KMS-11 (cell line): ENCODE results near the gene CTNND1.

ENCODE experiments used
- H2AFZ ChIP-seq: fragments of 200-600 bp; sonication (generic); 2 replicates; pipeline ENCODE4 v1.6.1; 2016; ENCODE audit warnings: antibody characterized with exemption, mixed run types, low read depth
- H3K27ac ChIP-seq: fragments of 200-600 bp; sonication (generic); 2 replicates; pipeline ENCODE4 v1.6.1; 2016; ENCODE audit warnings: mild to moderate bottlenecking, mixed run types
- H3K27me3 ChIP-seq: fragments of 200-600 bp; sonication (generic); 2 replicates; pipeline ENCODE4 v1.6.1; 2017; ENCODE audit warnings: mild to moderate bottlenecking, low read depth, mixed run types, moderate library complexity; ENCODE audit not compliant: insufficient read depth
- H3K36me3 ChIP-seq: fragments of 200-600 bp; sonication (generic); 2 replicates; pipeline ENCODE4 v1.6.1; 2017; ENCODE audit warnings: mild to moderate bottlenecking, mixed run types; ENCODE audit not compliant: insufficient read depth
- H3K4me1 ChIP-seq: fragments of 200-600 bp; sonication (generic); 2 replicates; pipeline ENCODE4 v1.6.1; 2016; ENCODE audit warnings: mild to moderate bottlenecking, low read depth, mixed run types; ENCODE audit not compliant: poor library complexity, severe bottlenecking
- H3K4me2 ChIP-seq: fragments of 200-600 bp; sonication (generic); 2 replicates; pipeline ENCODE4 v1.7.0; 2016; ENCODE audit warnings: mild to moderate bottlenecking, mixed run types
- H3K4me3 ChIP-seq: fragments of 200-600 bp; sonication (generic); IDR thresholded peaks from 2 replicates; pipeline ENCODE4 v1.6.1; 2017; ENCODE audit warnings: low read depth, low read length, mixed read lengths; ENCODE audit not compliant: insufficient read depth
- H3K79me2 ChIP-seq: fragments of 200-600 bp; sonication (generic); 2 replicates; pipeline ENCODE4 v1.6.1; 2016; ENCODE audit warnings: low read depth, mixed run types; ENCODE audit not compliant: insufficient read depth
- H3K9ac ChIP-seq: fragments of 200-600 bp; sonication (generic); 2 replicates; pipeline ENCODE4 v1.6.1; 2016; ENCODE audit warnings: mild to moderate bottlenecking, mixed run types
- H4K20me1 ChIP-seq: fragments of 200-600 bp; sonication (generic); 2 replicates; pipeline ENCODE4 v1.6.1; 2016; ENCODE audit warnings: mild to moderate bottlenecking, mixed run types; ENCODE audit not compliant: insufficient read depth
- TF ChIP-seq, protein P1 (sequence below): fragments of 200-600 bp; sonication (generic); conservative IDR thresholded peaks from 2 replicates; pipeline ENCODE4 v1.6.1; 2017; ENCODE audit warnings: low read depth, mild to moderate bottlenecking, antibody characterized with exemption, low read length, moderate library complexity, mixed read lengths

Gene CTNND1

DNA sequence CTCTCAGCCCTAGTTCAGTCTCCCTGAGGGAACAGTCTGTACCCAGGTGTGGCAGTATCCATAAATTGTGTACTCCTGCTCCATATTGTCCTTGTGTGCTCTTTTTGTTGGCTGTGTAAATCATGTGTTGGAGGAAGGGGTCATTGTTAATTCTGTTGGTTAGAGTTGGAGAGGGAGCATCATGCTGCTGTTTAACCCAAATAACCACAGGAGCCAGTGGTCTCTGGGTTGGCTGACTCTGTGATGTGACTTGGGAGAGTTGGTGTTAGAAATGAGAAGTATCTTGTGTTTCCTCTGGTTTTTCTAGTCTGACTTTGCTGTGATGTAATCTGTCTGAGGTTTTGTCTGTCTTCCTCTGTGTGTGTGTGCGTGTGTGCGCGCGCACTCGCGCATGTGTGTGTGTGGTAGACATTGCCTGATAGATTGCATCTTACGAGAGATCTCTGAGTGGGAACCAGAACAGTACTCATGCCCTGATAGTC, 30.5 kb downstream of the CTNND1 start:
- Histone ChIP-seq H3K36me3 (no peaks in the 10 kb centered on the region), H3K4me3 (no peak overlapping the region), H3K79me2 (no peaks in the 10 kb centered on the region), H3K4me2 (no peak overlapping the region), H3K27me3 (no peaks in the 10 kb centered on the region), H3K4me1 (peaks cover 12% of the 10 kb centered on the region), H3K9ac (no peak overlapping the region), H2AFZ (no peak overlapping the region), H4K20me1 (no peaks in the 10 kb centered on the region), H3K27ac (no peak overlapping the region)
- TF ChIP-seq, protein P1, sequence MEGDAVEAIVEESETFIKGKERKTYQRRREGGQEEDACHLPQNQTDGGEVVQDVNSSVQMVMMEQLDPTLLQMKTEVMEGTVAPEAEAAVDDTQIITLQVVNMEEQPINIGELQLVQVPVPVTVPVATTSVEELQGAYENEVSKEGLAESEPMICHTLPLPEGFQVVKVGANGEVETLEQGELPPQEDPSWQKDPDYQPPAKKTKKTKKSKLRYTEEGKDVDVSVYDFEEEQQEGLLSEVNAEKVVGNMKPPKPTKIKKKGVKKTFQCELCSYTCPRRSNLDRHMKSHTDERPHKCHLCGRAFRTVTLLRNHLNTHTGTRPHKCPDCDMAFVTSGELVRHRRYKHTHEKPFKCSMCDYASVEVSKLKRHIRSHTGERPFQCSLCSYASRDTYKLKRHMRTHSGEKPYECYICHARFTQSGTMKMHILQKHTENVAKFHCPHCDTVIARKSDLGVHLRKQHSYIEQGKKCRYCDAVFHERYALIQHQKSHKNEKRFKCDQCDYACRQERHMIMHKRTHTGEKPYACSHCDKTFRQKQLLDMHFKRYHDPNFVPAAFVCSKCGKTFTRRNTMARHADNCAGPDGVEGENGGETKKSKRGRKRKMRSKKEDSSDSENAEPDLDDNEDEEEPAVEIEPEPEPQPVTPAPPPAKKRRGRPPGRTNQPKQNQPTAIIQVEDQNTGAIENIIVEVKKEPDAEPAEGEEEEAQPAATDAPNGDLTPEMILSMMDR = no peak

DNA sequence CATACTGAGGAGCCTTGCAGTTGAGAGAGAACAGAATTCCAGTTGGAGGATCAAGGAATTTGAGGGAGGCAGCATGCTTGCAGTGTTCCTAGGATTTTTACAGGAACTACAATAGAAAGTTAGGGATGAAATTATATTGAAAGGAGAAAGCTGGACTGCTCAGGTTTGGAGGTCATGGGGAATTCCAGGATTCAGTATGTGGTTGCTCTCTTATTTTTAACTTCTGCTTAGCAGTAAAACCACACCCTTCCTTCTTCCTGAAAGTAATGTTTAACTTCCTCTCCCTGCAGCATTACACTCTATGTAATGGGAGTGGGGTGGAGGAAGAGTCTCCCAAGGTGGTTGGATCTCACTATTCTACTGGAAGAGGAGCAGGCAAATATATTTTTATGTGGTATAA, 31.3 kb downstream of the CTNND1 start:
- peak overlapping the region; percentile 21; the same call in 1 of the 2 replicates for H3K4me2 ChIP-seq
- no peak overlapping the region for H3K27ac ChIP-seq
- no peak overlapping the region for H2AFZ ChIP-seq

DNA sequence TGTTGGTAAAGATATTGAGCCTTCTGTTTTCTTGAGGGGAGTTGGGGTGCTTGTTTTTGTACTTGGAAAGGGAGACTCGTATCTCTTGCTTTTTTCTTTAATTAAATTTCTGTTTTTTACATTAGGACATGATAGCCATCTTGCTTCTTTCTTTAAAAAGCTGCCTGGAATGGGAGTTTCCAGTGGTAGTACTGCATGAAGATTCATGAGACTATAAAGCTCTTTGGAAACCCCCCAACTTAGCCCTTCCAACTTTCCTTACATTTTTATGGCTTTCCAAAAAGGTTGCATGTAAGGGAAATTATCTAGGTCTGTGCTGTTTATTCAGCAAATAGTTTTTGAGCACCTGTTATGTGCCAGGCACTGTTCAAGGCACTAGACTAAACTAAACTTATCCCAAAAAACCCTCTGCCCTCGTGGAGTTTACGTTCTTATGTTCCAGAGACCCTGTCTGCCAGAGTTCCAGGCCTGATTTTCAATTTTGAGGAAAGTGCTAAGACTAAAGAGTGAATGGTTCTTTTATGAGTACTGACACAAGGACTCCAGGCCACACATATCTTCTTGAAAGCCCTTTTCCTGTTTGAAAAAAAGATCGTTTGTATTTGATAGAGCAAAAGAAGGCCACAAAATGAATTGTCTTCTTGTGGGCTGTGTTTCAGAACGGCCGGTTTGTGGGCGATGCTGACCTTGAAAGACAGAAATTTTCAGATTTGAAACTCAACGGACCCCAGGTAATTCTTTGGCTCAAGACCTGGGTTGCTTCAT, 31.9 kb downstream of the CTNND1 start:
- H3K9ac ChIP-seq = no peak overlapping the region
- H3K27me3 ChIP-seq = no peaks in the 10 kb centered on the region
- H2AFZ ChIP-seq = no peak overlapping the region
- peaks cover 12% of the 10 kb centered on the region for H3K4me1 ChIP-seq
- no peaks in the 10 kb centered on the region for H4K20me1 ChIP-seq
- H3K4me2 ChIP-seq = no peak overlapping the region
- no peaks in the 10 kb centered on the region for H3K36me3 ChIP-seq
- TF ChIP-seq, protein P1 = no peak
- no peak overlapping the region for H3K4me3 ChIP-seq
- H3K27ac ChIP-seq = no peak overlapping the region
- H3K79me2 ChIP-seq = no peaks in the 10 kb centered on the region

More for the DNA sequence above, 31.3 kb downstream of the CTNND1 start:
- no peak overlapping the region for H3K4me3 ChIP-seq
- no peaks in the 10 kb centered on the region for H3K27me3 ChIP-seq
- TF ChIP-seq, protein P1 = no peak
- H3K79me2 ChIP-seq = no peaks in the 10 kb centered on the region
- H3K36me3 ChIP-seq = no peaks in the 10 kb centered on the region
- no peak overlapping the region for H3K9ac ChIP-seq
- no peaks in the 10 kb centered on the region for H4K20me1 ChIP-seq
- peaks cover 12% of the 10 kb centered on the region for H3K4me1 ChIP-seq

- Histone ChIP-seq H3K79me2 (no peaks in the 10 kb centered on the region), H3K4me1 (peaks cover 9% of the 10 kb centered on the region), H3K9ac (no peak overlapping the region), H3K4me2 (no peak overlapping the region), H3K27me3 (no peaks in the 10 kb centered on the region), H3K27ac (no peak overlapping the region), H3K36me3 (no peaks in the 10 kb centered on the region), H2AFZ (no peak overlapping the region), H4K20me1 (no peaks in the 10 kb centered on the region), H3K4me3 (no peak overlapping the region)
- TF ChIP-seq, protein P1 = no peak
Measured at GRCh38 chr11:57798905-57799559, 37.4 kb downstream of the CTNND1 start.
